ENCODE measurements around the gene RGS6. TPM values are rescaled to one million over a fixed set of nuclear protein-coding genes. Genes with fewer than 3 reads are reported as not detected.
A peak's percentile ranks its signal among the peaks of the same experiment; 100 is the strongest.

Gene RGS6
- total RNA-seq, 2 experiments from 2014 or later: 0.39 to 0.57 TPM

DNA sequence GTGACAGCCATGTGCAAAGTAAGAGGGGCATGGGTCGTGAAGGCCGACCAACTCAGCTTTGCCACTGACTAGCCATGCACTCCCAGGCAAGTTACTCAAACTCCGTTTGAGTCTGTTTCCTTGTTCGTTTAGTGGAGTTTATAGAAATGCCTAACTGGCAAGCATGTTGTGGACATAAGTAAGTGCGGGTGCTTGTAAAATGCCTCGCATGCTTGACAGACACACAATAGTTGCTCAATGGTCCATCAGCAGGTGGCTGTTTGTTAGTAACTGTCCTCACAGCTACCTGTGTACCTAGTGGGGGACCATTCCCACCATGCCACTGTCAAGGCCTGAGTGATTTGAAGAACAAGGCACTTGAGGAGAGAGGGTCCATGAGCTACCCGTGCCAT is 623.4 kb downstream of the RGS6 start:
- Mint-ChIP-seq H3K4me1 (no peaks in the 10 kb centered on the region), H3K27me3 (peaks cover 2% of the 10 kb centered on the region), H3K9me3 (ENCODE audit: low read depth) (no peaks in the 10 kb centered on the region), H3K36me3 (ENCODE audit: low read depth) (no peaks in the 10 kb centered on the region), H3K4me3 (no peak overlapping the region), H3K27ac (no peak overlapping the region)
- no peak for ATAC-seq
- ChIA-PET POLR2A (no interaction called here), CTCF (interaction anchor here (1.2 kb wide), 1 partner anchor 38 kb away, joined by 3 read pairs; no protein-coding TSS in a partner anchor)
- DNase-seq: no peak
- intact Hi-C loops (cut with DNase I, micrococcal nuclease): no loop called here

DNA sequence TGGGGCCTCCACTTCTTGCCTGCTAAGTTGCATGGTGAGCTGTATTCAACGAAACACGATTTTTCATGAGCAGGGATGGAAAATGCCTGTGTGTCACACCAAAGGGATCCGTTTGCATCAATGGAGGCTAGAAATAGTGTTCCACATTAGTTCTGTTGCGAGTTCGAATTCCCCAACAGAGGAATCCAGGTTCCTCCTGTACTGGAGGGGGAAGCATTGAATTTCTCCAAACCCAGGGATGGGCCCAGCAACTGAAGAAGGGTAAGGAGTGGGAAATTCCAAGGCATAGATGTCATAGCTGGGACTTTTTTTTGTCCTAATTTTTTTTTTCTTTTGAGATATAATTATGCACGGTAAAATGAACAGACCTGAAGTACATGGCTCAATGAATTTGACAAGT is 625.4 kb downstream of the RGS6 start:
- Mint-ChIP-seq H3K9me3 (ENCODE audit: low read depth) (no peaks in the 10 kb centered on the region), H3K4me3 (no peak overlapping the region), H3K27me3 (peaks cover 2% of the 10 kb centered on the region), H3K36me3 (ENCODE audit: low read depth) (no peaks in the 10 kb centered on the region), H3K27ac (no peak overlapping the region), H3K4me1 (no peaks in the 10 kb centered on the region)
- ChIA-PET POLR2A (no interaction called here), CTCF (no interaction called here)
- intact Hi-C loops (cut with DNase I, micrococcal nuclease): no loop called here
- DNase-seq: no peak
- no peak for ATAC-seq

DNA sequence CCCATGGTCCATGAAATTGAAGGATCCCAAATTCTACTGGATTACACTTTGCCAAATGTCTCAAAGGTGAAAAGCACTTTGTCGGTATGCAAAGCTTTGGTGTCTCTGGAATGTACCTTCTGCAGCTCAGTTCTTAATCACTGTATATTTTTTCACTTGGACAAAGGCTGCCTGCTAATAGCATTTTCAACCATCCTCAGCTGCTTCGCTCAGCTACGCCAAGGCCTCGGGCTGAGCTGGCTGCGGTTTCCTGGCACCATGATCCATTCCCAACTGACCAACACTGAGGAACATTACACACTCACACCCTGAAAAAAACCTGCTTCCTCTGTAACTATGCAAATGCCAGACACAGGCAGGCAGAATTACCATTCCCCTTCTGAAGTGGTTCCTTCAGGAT is 626.5 kb downstream of the RGS6 start:
- Mint-ChIP-seq H3K27me3 (peaks cover 2% of the 10 kb centered on the region), H3K9me3 (ENCODE audit: low read depth) (no peaks in the 10 kb centered on the region), H3K27ac (no peak overlapping the region), H3K4me1 (no peaks in the 10 kb centered on the region), H3K36me3 (ENCODE audit: low read depth) (no peaks in the 10 kb centered on the region), H3K4me3 (no peak overlapping the region)
- ChIA-PET CTCF (no interaction called here), POLR2A (no interaction called here)
- ATAC-seq (no peak), DNase-seq (no peak)
- intact Hi-C loops (cut with DNase I, micrococcal nuclease): no loop called here

GRCh38 chr14:72559202-72559601 is 627.0 kb downstream of the RGS6 start:
- Mint-ChIP-seq H3K4me3 (no peak overlapping the region), H3K27ac (no peak overlapping the region), H3K36me3 (ENCODE audit: low read depth) (no peaks in the 10 kb centered on the region), H3K27me3 (peaks cover 2% of the 10 kb centered on the region), H3K4me1 (no peaks in the 10 kb centered on the region), H3K9me3 (ENCODE audit: low read depth) (no peaks in the 10 kb centered on the region)
- DNase-seq (peak; percentile 13), ATAC-seq (no peak)
- ChIA-PET POLR2A (no interaction called here), CTCF (interaction anchor here (0.7 kb wide), 1 partner anchor 10 kb away, joined by 3 read pairs; no protein-coding TSS in a partner anchor)
- intact Hi-C loops (cut with DNase I, micrococcal nuclease): no loop called here

DNA sequence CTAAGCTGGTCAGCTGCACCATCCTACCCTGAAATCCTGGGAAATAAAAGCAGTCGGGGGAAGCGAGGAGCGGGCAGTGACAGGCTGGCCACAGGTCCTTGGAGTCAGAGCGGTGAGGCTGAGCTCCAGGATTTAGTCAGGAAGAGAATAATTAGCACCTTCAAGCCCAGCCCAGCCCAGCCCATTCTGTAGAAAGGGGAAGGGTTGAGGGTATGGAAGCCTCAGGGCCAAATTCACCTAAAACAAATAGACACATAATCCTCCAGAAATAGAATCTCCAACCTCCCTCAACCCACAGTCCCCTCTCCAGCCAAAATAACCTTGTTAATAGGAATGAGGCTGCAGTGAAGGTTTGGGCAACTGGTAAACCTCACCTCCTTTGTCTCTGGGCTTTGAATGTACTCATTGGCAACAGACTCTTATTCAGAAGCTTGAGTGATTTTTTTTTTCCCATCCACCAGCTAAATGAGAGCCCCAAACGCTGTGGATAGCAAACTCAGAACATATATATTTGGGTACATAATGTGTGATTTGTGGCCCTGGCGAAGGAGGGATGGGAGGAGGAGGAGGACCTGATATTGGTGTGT is 627.5 kb downstream of the RGS6 start:
- Mint-ChIP-seq H3K27ac (no peak overlapping the region), H3K9me3 (ENCODE audit: low read depth) (no peaks in the 10 kb centered on the region), H3K4me3 (no peak overlapping the region), H3K36me3 (ENCODE audit: low read depth) (no peaks in the 10 kb centered on the region), H3K4me1 (no peaks in the 10 kb centered on the region), H3K27me3 (peaks cover 2% of the 10 kb centered on the region)
- ATAC-seq (no peak), DNase-seq (no peak)
- POLR2A ChIA-PET: no interaction called here
- CTCF ChIA-PET: interaction anchor here (0.6 to 0.7 kb wide), 2 partner anchors 11 to 74 kb away, joined by 3 read pairs; no protein-coding TSS in a partner anchor
- intact Hi-C loops (cut with DNase I, micrococcal nuclease): no loop called here

DNA sequence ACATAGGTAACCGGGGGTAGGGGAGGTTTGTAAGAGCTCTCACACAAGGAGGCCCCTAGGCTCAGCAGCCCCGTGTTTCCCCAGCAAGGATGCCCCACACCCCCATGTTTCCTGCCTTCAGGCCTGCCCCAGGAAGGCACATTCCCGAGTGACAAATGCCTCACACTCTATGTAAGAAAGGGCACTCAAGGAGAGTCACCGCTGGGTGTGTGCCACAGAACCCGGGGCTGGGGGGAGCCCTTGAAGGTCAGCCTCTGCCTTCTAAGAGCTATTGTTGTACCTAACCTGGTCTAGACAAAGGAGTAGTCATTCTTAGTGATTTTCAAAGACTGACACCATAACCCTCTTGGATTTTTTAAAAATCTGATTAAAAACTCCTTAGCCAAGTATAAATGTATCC is 628.1 kb downstream of the RGS6 start:
- Mint-ChIP-seq H3K4me3 (no peak overlapping the region), H3K4me1 (no peaks in the 10 kb centered on the region), H3K27ac (no peak overlapping the region), H3K27me3 (peaks cover 2% of the 10 kb centered on the region), H3K36me3 (ENCODE audit: low read depth) (no peaks in the 10 kb centered on the region), H3K9me3 (ENCODE audit: low read depth) (no peaks in the 10 kb centered on the region)
- intact Hi-C loops (cut with DNase I, micrococcal nuclease): no loop called here
- DNase-seq (no peak), ATAC-seq (no peak)
- ChIA-PET CTCF (interaction anchor here (1.2 kb wide), 1 partner anchor 46 kb away, joined by 3 read pairs; no protein-coding TSS in a partner anchor), POLR2A (no interaction called here)

DNA sequence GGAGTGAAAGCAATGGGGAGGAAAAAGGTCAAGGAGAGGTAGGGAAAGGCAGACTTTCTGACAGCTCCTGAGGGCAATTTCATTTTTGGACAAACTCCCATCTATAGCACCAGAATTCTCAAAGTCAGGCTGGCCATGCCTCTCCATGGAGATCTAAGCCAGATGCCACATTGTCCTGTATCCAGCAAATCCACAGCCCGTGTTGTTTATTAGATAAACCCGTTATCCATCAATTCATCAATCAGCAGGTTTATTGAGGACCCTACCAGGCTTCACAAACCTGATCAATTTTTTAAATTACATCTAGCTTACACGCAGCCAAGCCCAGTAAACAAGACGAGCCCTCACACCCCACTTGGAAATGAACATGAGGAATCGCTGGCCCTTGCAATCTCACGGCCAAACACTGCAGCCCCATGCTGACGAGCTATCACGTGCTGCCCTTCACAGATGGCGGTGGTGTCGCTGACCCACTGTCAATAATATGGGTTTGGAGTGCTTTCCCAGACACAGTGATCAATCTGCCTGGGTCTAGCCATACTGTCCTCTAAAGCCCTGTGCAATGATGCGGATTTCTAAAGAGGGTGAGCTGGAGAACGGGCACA is 628.8 kb downstream of the RGS6 start:
- ChIA-PET CTCF (interaction anchor here (1.2 kb wide), 1 partner anchor 47 kb away, joined by 3 read pairs; no protein-coding TSS in a partner anchor), POLR2A (no interaction called here)
- H3K9me3 Mint-ChIP-seq (ENCODE audit: low read depth): no peaks in the 10 kb centered on the region
- DNase-seq (no peak), ATAC-seq (no peak)
- peaks cover 2% of the 10 kb centered on the region for H3K27me3 Mint-ChIP-seq
- intact Hi-C loops (cut with DNase I, micrococcal nuclease): no loop called here
- H3K4me3 Mint-ChIP-seq: no peak overlapping the region
- H3K4me1 Mint-ChIP-seq: no peaks in the 10 kb centered on the region
- H3K36me3 Mint-ChIP-seq (ENCODE audit: low read depth): no peaks in the 10 kb centered on the region
- H3K27ac Mint-ChIP-seq: no peak overlapping the region

GRCh38 chr14:72562300-72562699 is 630.1 kb downstream of the RGS6 start:
- Mint-ChIP-seq H3K9me3 (ENCODE audit: low read depth) (no peaks in the 10 kb centered on the region), H3K27ac (no peak overlapping the region)

DNA sequence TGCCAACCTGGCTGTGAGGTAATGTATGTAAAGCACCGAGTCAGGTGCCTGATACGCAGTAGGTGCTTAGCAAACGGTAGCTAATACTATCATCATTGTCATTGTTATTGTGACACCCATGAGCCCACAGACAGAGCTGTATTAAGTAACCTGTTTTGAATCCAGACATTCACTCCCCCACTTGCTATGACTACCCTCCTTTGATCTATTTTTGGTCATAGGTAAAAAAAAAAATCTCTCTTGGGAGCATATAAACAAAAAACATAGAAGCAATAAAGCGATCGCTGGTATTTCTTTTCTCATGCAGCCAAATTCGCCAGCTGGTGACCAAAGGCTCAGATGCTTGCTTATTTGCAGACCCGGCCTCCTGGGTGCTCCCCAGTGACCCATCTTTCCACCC is 631.4 kb downstream of the RGS6 start:
- Mint-ChIP-seq H3K4me3 (no peak overlapping the region), H3K9me3 (ENCODE audit: low read depth) (no peaks in the 10 kb centered on the region), H3K27me3 (peaks cover 2% of the 10 kb centered on the region), H3K4me1 (no peaks in the 10 kb centered on the region), H3K27ac (no peak overlapping the region), H3K36me3 (ENCODE audit: low read depth) (no peaks in the 10 kb centered on the region)
- POLR2A ChIA-PET: no interaction called here
- intact Hi-C loops (cut with DNase I, micrococcal nuclease): no loop called here
- ATAC-seq: no peak
- DNase-seq: no peak
- CTCF ChIA-PET: no interaction called here

More at GRCh38 chr14:72562300-72562699, 630.1 kb downstream of the RGS6 start:
- Mint-ChIP-seq H3K27me3 (peaks cover 2% of the 10 kb centered on the region), H3K4me3 (no peak overlapping the region), H3K36me3 (ENCODE audit: low read depth) (no peaks in the 10 kb centered on the region), H3K4me1 (no peaks in the 10 kb centered on the region)
- intact Hi-C loops (cut with DNase I, micrococcal nuclease): no loop called here
- CTCF ChIA-PET: no interaction called here
- no peak for DNase-seq
- POLR2A ChIA-PET: no interaction called here
- ATAC-seq: no peak

- H3K27me3 Mint-ChIP-seq: no peaks in the 10 kb centered on the region
- ChIA-PET POLR2A (no interaction called here), CTCF (interaction anchor here (0.6 kb wide), 1 partner anchor 368 kb away, joined by 3 read pairs; no protein-coding TSS in a partner anchor)
- intact Hi-C loops (cut with DNase I, micrococcal nuclease): no loop called here
- DNase-seq (no peak), ATAC-seq (no peak)
- H3K9me3 Mint-ChIP-seq (ENCODE audit: low read depth): no peaks in the 10 kb centered on the region
- H3K27ac Mint-ChIP-seq: no peak overlapping the region
- H3K4me1 Mint-ChIP-seq: no peaks in the 10 kb centered on the region
- H3K4me3 Mint-ChIP-seq: no peak overlapping the region
- no peaks in the 10 kb centered on the region for H3K36me3 Mint-ChIP-seq (ENCODE audit: low read depth)
These were observed 632.9 kb downstream of the RGS6 start for GRCh38 chr14:72565149-72565559.

GRCh38 chr14:72565917-72566316 is 633.7 kb downstream of the RGS6 start:
- no peak overlapping the region for H3K27ac Mint-ChIP-seq
- no peak for ATAC-seq
- H3K36me3 Mint-ChIP-seq (ENCODE audit: low read depth): no peaks in the 10 kb centered on the region
- H3K4me1 Mint-ChIP-seq: no peaks in the 10 kb centered on the region
- no peak overlapping the region for H3K4me3 Mint-ChIP-seq
- DNase-seq: no peak
- no peaks in the 10 kb centered on the region for H3K27me3 Mint-ChIP-seq
- intact Hi-C loops (cut with DNase I, micrococcal nuclease): no loop called here
- POLR2A ChIA-PET: no interaction called here
- no peaks in the 10 kb centered on the region for H3K9me3 Mint-ChIP-seq (ENCODE audit: low read depth)
- CTCF ChIA-PET: interaction anchor here (0.6 kb wide), 1 partner anchor 367 kb away, joined by 3 read pairs; no protein-coding TSS in a partner anchor

DNA sequence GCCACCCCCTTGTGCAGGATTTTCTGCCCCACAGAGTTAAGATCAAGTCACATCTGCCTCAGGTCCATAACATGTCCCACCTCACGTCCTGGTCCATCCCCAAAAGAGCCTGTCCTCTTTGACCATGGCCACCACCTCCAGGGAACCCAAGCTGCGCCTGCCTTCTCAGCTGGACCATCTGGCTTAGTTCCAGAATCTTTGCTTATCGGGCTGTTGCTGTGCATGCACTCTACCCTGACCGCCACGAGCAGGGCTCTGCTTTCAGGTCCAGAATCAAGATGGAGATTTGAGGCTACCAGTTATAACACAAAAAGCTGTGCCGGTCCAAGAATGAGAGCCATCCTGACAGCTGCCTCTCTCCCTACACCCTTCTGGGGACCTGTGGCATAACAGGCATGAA is 635.0 kb downstream of the RGS6 start:
- H3K36me3 Mint-ChIP-seq (ENCODE audit: low read depth): no peaks in the 10 kb centered on the region
- H3K9me3 Mint-ChIP-seq (ENCODE audit: low read depth): peaks cover 2% of the 10 kb centered on the region
- intact Hi-C loops (cut with DNase I, micrococcal nuclease): no loop called here
- CTCF ChIA-PET: interaction anchor here (0.6 to 0.7 kb wide), 2 partner anchors 17 to 25 kb away, joined by 4 to 6 read pairs; no protein-coding TSS in a partner anchor
- H3K27me3 Mint-ChIP-seq: no peaks in the 10 kb centered on the region
- DNase-seq (no peak), ATAC-seq (no peak)
- H3K4me1 Mint-ChIP-seq: no peaks in the 10 kb centered on the region
- no peak overlapping the region for H3K27ac Mint-ChIP-seq
- H3K4me3 Mint-ChIP-seq: no peak overlapping the region
- POLR2A ChIA-PET: no interaction called here
